GM13977 (cell line): ENCODE data around the gene AAR2.

Experiments used
- DNase-seq: peaks from one replicate; pipeline ENCODE4 v3.0.0; 2012; ENCODE audit warnings: low spot score
- CTCF ChIP-seq: IDR thresholded peaks from 2 replicates; pipeline ENCODE4 v1.5.1; 2012; ENCODE audit warnings: mild to moderate bottlenecking, control low read depth; ENCODE audit not compliant: insufficient read depth; ENCODE audit errors: extremely low read depth, missing control alignments
- in situ Hi-C: fragments of 300-500 bp; cut with MboI; formaldehyde crosslinking; loops from one replicate; pipeline ENCODE4 v1.12.0; 2022; ENCODE audit warnings: low sequenced_read_pairs, low pct_unique_long_range_greater_than_20kb, mixed read lengths, inconsistent platforms; ENCODE audit not compliant: unreplicated experiment

AAR2 gene

GRCh38 chr20:36275011-36275410, 38.7 kb downstream of the AAR2 start:
- TF ChIP-seq CTCF, result no peak

GRCh38 chr20:36275441-36276189, 39.3 kb downstream of the AAR2 start:
- DNase-seq, result no peak
- in situ Hi-C loops, result no loop called here

More at GRCh38 chr20:36275011-36275410, 38.7 kb downstream of the AAR2 start:
- DNase-seq, result no peak
- in situ Hi-C loops, result no loop called here

GRCh38 chr20:36277546-36277945, 41.3 kb downstream of the AAR2 start:
- DNase-seq, result no peak
- in situ Hi-C loops, result no loop called here

More at GRCh38 chr20:36275441-36276189, 39.3 kb downstream of the AAR2 start:
- no peak for TF ChIP-seq CTCF

GRCh38 chr20:36279362-36279761, 43.1 kb downstream of the AAR2 start:
- no peak for TF ChIP-seq CTCF
- DNase-seq, result no peak
- in situ Hi-C loops, result no loop called here

More at GRCh38 chr20:36277546-36277945, 41.3 kb downstream of the AAR2 start:
- TF ChIP-seq CTCF, result no peak

- no peak for TF ChIP-seq CTCF
- in situ Hi-C loops, result no loop called here
- no peak for DNase-seq
Measured at GRCh38 chr20:36279776-36280175, 43.5 kb downstream of the AAR2 start.

- DNase-seq, result no peak
- in situ Hi-C loops, result no loop called here
- no peak for TF ChIP-seq CTCF
Measured at GRCh38 chr20:36281785-36282380, 45.6 kb downstream of the AAR2 start.
